ENCODE data around the gene LRRC61. TPM values are rescaled to one million over a fixed set of nuclear protein-coding genes. Genes with fewer than 3 reads are reported as not detected.

LRRC61 gene
- total RNA-seq, 1 experiment from 2014 or later: 48.1 TPM

DNA sequence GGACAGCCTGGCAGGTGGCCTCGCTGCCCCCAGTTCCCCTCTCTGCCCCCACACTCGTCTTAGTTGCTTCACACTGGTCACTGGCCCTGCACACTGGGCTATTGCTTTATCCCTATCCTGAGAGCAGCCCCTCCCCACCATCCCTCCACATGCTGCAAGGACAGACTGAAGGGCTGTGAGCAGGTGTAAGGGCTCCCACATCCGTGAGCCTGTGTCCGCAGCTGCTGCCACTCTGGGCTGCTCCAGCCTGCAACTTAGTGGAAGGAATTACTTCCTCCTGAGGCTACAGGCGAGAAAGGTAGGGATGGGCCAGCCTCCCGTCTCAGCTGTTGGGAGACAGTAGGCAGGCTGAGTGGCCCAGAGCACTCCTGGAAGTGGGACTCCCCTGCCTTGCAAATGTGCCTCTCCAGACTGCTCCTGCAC lies 14.5 kb downstream of the LRRC61 start:
- intact Hi-C loops (cut with micrococcal nuclease; ENCODE audit: unreplicated experiment): no loop called here
- H3K9me3 ChIP-seq (ENCODE audit: low read depth, low read length, poor library complexity, severe bottlenecking): no peaks in the 10 kb centered on the region
- no peak for DNase-seq (ENCODE audit: low spot score)
- TF ChIP-seq, protein P1, sequence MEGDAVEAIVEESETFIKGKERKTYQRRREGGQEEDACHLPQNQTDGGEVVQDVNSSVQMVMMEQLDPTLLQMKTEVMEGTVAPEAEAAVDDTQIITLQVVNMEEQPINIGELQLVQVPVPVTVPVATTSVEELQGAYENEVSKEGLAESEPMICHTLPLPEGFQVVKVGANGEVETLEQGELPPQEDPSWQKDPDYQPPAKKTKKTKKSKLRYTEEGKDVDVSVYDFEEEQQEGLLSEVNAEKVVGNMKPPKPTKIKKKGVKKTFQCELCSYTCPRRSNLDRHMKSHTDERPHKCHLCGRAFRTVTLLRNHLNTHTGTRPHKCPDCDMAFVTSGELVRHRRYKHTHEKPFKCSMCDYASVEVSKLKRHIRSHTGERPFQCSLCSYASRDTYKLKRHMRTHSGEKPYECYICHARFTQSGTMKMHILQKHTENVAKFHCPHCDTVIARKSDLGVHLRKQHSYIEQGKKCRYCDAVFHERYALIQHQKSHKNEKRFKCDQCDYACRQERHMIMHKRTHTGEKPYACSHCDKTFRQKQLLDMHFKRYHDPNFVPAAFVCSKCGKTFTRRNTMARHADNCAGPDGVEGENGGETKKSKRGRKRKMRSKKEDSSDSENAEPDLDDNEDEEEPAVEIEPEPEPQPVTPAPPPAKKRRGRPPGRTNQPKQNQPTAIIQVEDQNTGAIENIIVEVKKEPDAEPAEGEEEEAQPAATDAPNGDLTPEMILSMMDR (conservative IDR thresholded peaks at IDR 0.05; ENCODE audit: low read depth, low read length): no peak
- no peak for TF ChIP-seq EZH2 (IDR thresholded peaks at IDR 0.05; ENCODE audit: borderline replicate concordance, low read depth, low read length, poor library complexity, severe bottlenecking)
- H3K27me3 ChIP-seq (replicated peaks; ENCODE audit: insufficient read depth, low read depth, low read length, poor library complexity): no peaks in the 10 kb centered on the region
- POLR2A ChIA-PET (ENCODE audit: low non-redundant PET): no interaction called here
- H3K4me1 ChIP-seq (ENCODE audit: insufficient read depth, low read length, poor library complexity, severe bottlenecking): peaks cover 5% of the 10 kb centered on the region
- H3K36me3 ChIP-seq (ENCODE audit: insufficient read depth, low read length, poor library complexity, severe bottlenecking): peaks cover 9% of the 10 kb centered on the region
- H3K27ac ChIP-seq (ENCODE audit: low read depth, low read length, poor library complexity, severe bottlenecking): no peak overlapping the region
- no TSS peak for BruUV-seq (replicated peaks)
- CTCF ChIA-PET: no interaction called here
- no peak overlapping the region for H3K4me3 ChIP-seq (ENCODE audit: low read depth, low read length, poor library complexity, severe bottlenecking)

GRCh38 chr7:150338166-150338829 lies 15.1 kb downstream of the LRRC61 start:
- Histone ChIP-seq H3K27ac (ENCODE audit: low read depth, low read length, poor library complexity, severe bottlenecking) (no peak overlapping the region), H3K4me1 (ENCODE audit: insufficient read depth, low read length, poor library complexity, severe bottlenecking) (peaks cover 5% of the 10 kb centered on the region), H3K9me3 (ENCODE audit: low read depth, low read length, poor library complexity, severe bottlenecking) (no peaks in the 10 kb centered on the region), H3K27me3 (replicated peaks; ENCODE audit: insufficient read depth, low read depth, low read length, poor library complexity) (no peaks in the 10 kb centered on the region), H3K4me3 (ENCODE audit: low read depth, low read length, poor library complexity, severe bottlenecking) (no peak overlapping the region), H3K36me3 (ENCODE audit: insufficient read depth, low read length, poor library complexity, severe bottlenecking) (peaks cover 9% of the 10 kb centered on the region)
- BruUV-seq (replicated peaks): no TSS peak
- no peak for DNase-seq (ENCODE audit: low spot score)
- TF ChIP-seq, protein P1 (conservative IDR thresholded peaks at IDR 0.05; ENCODE audit: low read depth, low read length): no peak
- TF ChIP-seq EZH2 (IDR thresholded peaks at IDR 0.05; ENCODE audit: borderline replicate concordance, low read depth, low read length, poor library complexity, severe bottlenecking): no peak
- ChIA-PET CTCF (no interaction called here), POLR2A (ENCODE audit: low non-redundant PET) (no interaction called here)
- intact Hi-C loops (cut with micrococcal nuclease; ENCODE audit: unreplicated experiment): no loop called here

DNA sequence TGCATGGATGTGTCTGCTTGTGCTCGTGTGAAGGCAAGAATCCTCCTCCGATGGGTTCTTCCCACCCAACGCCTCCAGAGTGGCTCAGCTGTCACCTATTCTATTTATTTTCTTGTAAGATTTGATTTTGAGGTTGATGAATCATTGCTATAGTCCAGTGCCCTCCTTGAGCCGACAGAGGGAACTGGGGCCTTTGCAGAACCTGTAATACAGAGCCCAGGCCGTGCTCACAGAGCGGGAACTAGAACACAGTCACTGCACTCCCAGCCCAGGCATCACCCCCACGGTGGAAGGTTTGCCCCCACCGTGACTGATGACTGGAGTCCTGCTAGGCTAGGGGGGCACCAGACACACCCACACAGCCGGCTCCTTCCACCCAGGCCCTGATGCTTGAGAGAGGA lies 16.3 kb downstream of the LRRC61 start:
- Histone ChIP-seq H3K27me3 (replicated peaks; ENCODE audit: insufficient read depth, low read depth, low read length, poor library complexity) (no peaks in the 10 kb centered on the region), H3K4me3 (ENCODE audit: low read depth, low read length, poor library complexity, severe bottlenecking) (no peak overlapping the region), H3K9me3 (ENCODE audit: low read depth, low read length, poor library complexity, severe bottlenecking) (no peaks in the 10 kb centered on the region), H3K36me3 (ENCODE audit: insufficient read depth, low read length, poor library complexity, severe bottlenecking) (peaks cover 9% of the 10 kb centered on the region), H3K4me1 (ENCODE audit: insufficient read depth, low read length, poor library complexity, severe bottlenecking) (peaks cover 5% of the 10 kb centered on the region), H3K27ac (ENCODE audit: low read depth, low read length, poor library complexity, severe bottlenecking) (no peak overlapping the region)
- TF ChIP-seq, protein P1 (conservative IDR thresholded peaks at IDR 0.05; ENCODE audit: low read depth, low read length): no peak
- TF ChIP-seq EZH2 (IDR thresholded peaks at IDR 0.05; ENCODE audit: borderline replicate concordance, low read depth, low read length, poor library complexity, severe bottlenecking): no peak
- ChIA-PET CTCF (no interaction called here), POLR2A (ENCODE audit: low non-redundant PET) (no interaction called here)
- no peak for DNase-seq (ENCODE audit: low spot score)
- no TSS peak for BruUV-seq (replicated peaks)
- intact Hi-C loops (cut with micrococcal nuclease; ENCODE audit: unreplicated experiment): no loop called here
